NCI-H82 treated with DMSO at 0.1 percent for 48 hours (cell line): Measurements from ENCODE around the gene ATCAY.

Experiments
- DNase-seq: peaks from one replicate; lab custom pipeline; 2025; ENCODE audit not compliant: unreplicated experiment; lab: John Stamatoyannopoulos, UW

ATCAY gene, protein sequence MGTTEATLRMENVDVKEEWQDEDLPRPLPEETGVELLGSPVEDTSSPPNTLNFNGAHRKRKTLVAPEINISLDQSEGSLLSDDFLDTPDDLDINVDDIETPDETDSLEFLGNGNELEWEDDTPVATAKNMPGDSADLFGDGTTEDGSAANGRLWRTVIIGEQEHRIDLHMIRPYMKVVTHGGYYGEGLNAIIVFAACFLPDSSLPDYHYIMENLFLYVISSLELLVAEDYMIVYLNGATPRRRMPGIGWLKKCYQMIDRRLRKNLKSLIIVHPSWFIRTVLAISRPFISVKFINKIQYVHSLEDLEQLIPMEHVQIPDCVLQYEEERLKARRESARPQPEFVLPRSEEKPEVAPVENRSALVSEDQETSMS

DNA sequence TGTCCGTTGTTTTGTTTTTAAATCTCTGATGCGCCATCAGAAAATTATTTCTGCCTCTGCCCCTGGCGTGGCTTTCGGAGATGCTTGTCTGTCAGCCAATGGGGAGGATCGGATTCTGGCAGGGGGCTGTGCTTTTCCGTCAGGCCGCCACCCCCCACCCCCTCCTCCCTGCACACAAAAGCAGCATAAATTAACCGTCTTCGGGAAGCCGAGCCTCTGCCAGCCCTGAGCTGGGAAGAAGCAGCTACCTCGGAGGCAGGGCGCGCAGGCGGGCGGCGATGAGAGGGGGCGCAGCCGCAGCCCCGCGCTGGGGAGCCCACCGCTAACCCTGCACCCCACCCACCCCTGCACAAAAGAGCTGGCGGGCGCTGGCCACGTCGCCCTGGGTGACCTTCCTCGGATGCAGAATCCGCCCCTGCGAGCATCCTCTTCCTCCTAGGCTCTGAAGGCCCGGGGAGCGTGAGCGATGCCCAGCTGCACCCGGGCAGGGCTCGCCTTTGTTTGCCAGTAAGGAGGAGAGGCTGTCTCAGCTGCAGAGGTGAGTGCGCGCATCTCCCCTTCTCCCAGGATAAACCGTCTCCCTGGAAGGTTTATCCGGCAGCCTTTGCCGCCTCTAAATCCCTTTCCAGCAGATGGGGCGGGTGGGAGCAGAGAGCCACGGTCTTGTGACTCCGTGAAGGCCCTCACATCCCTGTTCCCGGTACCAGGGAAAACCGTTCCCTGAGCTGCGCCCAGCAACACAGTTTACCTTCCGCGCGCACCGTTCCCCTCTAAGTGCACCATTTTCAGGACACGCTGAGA lies at the start of gene ATCAY:
Gene ATCAY (plus strand): TSS at position 215 of the 801 bp plus-strand sequence. CDS start 5,083 bp downstream, outside the sequence.
- DNase-seq, result peak; percentile 58

DNA sequence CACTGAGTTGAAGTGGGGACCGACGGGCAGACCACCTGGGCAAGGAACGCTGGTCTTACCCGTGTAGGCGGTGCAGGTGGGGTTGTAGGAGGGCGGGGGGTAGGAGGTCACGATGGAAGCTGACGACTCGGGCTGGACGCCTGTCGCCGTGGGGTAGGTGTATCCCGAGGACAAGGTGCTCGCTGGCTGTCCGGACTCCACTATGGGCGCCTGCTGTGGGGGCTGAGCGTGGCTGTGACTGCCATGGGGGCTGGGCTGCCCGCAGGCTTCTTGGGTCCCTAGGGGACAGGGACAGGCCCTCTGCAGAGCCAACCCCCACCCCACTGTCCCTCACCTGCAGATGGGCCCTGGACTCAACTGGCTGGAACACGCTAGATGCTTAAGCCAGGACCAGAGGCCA lies 48.9 kb upstream of the ATCAY start:
- no peak for DNase-seq

DNA sequence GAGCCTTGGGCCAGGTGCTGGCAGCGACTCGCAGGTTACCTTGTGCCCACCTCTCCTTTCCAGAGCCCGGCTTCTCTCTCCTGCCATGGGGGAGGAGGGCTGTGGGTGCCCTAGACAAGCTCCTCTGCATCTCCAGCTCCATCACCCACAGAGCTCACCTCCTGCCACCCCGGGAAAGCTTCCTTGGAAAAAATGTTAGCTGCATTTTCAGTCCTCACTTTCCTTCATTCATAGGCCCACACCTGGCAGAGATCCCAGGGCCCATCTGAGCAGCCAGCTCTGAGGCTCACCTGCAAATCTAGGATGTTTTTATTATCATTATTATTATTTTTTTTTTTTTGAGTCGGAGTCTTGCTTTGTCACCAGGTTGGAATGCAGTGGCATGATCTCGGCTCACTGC lies 48.5 kb upstream of the ATCAY start:
- no peak for DNase-seq

DNA sequence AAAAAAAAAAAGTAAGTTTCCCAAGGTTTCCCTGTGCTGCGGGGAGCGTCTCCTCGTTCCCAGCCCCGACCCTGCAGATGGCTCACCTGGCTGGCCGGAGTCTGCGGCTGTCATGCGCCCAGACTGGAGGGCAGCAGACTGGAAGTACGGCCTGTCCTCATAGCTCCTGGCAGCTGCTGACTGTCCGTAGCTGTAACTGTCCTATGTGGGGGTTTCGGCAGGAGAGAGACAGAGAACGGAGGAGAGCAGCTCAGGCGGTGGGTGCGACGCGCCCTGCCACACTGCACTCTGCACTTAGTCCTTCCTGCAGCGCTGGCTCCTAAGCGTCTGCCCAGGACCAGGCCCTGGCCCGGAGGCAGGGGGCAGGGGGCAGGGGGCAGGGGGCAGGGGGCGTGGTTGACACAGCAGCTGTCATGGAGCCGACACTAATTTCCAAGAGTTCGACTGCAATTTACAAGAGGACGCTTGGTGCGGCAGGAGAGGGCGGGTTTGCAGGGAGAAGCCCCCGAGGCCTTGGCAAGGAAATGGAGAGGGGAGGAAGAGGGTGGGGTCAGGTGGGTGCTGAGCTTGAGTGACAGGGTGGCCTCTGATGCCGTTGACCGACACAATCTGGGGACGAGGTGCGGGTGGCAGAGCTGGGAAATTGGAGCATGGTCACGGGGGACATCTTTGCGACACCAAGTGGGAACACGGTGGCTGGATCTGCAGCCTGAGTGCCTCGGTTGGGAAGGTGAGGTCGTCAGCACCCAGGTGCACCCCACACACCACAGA lies 46.7 kb upstream of the ATCAY start:
- DNase-seq, result no peak

DNA sequence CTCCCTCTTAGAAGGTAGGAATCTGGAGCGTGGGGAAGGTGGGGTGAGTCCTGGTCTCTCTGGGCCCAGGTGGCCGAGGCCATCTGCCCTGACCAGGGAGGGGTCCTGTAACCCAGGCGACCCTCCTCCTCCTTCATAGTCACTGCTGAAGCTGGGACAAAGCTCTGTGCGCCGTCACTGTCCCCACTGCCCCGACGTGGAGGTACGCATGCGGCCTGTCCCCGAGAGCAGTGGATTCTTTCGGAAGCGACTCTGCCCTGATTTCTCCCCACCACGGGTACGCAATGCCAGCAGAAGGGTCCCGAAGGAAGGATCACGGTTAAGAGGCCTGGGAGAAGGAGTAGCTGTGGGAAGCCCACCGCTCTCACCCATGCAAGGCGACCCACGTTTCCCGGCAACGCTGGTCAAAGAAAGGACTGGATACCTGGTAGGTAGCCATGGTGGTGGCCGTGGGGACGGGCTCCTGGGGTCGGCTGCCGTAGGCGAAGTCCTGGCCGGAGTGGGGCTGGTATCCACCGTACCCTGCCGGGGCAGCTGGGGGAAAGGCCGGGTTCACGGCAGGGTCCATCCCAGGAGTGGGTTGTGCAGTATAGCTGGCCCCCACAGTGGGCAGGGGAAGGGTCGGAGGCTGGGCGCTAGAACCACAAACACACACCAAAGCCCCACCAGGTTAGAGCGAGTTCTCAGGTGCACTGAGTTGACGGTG lies 46.0 kb upstream of the ATCAY start:
- DNase-seq, result no peak

DNA sequence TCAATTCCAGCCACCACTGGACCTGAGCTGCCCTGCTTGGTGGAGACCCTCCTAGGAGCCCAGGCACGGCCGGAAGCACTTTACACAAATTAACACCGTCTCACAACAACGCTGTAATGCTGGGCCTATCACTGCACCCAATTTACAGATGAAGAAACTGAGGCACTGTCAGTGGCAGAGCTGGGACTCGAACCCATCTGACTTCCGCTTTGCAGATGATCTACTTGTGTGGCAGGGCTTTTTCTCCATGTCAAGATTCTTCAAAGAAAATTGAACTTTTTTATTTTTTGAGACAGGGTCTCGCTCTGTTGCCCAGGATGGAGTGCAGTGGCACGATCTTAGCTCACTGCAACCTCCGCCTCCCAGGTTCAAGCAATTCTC lies 45.4 kb upstream of the ATCAY start:
- DNase-seq, result no peak

DNA sequence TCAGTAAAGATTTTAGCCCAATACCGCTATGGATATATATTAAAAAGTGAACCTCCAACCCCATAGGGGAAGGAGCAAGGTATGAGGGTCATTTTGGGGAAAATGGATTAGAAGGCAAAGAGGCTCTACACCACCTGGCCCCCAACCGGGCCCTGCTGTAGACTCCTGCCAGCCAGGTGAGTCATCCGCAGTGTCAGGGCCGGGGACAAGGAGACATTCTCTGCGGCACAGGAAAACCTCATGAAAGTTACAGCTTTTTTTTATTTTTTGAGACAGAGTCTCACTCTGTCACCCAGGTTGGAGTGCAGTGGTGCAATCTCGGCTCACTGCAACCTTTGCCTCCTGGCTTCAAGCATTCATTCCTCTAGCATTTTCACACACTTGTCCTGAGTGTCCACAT lies 43.6 kb upstream of the ATCAY start:
- DNase-seq, result no peak

DNA sequence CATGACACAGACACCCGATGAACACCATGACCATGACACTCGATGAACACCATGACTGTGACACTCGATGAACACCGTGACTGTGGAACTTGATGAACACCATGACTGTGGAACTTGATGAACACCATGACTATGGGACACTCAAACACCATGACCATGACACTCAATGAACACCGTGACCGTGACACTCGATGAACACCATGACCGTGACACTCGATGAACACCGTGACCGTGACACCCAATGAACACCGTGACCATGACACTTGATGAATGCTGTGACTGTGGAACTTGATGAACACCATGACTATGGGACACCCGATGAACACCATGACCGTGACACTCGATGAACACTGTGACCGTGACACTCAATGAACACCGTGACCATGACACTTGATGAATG lies 43.2 kb upstream of the ATCAY start:
- no peak for DNase-seq

DNA sequence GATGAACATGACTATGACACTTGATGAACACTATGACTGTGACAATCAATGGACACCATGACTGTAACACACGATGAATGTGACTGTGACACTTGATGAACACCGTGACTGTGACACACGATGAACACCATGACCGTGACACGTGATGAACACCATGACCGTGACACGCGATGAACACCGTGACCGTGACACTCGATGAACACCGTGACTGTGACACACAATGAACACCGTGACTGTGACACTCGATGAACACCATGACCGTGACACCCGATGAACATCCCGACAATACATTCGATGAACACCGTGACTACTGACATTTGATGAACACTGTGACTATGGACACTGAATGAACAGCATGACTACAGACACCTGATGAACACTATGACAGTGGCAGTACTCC lies 42.6 kb upstream of the ATCAY start:
- no peak for DNase-seq

DNA sequence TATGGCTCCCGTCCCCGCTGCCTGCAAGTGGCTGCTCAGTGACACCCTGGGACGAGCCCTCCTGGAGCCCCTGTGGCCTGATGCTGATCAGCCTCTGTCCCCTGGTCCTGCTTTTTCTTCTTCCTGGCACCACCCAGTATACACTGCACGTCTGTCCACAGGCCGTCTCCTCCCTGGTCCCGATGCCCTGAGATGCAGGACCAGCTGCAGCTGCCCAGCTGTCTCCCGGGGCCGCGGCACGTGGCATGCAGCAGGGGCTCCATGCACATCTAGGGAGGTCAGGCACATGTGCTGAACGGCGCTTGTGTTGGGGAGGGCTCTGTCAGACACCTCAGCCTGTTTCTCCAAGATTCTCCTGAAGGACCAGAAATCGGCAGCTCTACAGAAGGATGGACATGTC lies 41.8 kb upstream of the ATCAY start:
- no peak for DNase-seq

DNA sequence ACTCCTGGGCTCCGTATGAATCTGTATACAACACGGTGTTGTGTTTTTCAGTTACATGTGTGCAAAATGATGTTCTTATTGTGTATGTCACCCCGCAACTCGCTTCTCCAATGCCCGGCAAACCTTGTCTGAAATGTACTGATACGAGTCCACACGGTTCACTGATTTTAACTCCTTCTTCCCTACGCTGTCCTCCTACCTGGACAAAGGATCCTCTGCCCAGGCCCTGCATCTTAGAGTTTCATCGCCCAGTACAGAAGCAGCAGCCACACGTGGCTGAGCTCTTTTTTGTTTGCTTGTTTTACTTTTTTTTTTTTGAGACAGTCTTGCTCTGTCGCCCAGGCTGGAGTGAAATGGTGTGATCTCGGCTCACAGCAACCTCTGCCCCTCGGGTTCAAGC lies 40.5 kb upstream of the ATCAY start:
- no peak for DNase-seq

DNA sequence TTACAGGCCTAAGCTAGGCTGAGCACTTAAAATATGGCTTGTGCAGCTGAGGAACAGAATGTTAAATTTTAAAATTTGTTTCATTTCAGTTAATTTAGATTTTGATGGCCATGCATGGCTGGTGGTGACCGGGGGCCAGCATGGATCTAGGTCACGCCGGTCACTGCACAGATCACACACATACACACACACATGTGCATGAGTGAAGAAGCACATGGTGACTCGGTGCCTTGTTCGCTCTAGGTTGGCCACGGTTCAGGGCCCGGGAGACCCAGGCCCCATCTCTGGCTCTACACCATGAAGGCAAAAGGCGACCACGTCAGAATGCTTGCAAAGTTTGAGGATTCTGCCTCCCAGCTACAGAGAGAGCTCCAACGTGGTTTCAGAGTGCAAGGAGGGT lies 39.7 kb upstream of the ATCAY start:
- DNase-seq, result no peak

DNA sequence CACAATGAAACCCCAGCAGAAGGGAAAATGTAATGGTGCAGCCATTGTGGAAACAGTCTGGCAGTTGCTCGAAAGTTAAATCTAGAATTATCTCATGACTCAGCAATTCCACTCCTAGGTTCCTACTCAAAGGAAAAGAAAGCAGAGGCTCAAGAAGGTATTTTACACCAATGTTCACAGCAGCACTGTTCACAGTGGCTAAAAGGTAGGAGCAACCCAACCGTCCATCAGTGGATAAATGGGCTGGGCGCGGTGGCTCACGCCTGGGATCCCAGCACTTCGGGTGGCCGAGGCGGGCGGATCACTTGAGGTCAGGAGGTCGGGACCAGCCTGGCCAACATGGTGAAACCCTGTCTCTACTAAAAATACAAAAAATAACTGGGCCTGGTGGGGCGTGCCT lies 37.5 kb upstream of the ATCAY start:
- no peak for DNase-seq

DNA sequence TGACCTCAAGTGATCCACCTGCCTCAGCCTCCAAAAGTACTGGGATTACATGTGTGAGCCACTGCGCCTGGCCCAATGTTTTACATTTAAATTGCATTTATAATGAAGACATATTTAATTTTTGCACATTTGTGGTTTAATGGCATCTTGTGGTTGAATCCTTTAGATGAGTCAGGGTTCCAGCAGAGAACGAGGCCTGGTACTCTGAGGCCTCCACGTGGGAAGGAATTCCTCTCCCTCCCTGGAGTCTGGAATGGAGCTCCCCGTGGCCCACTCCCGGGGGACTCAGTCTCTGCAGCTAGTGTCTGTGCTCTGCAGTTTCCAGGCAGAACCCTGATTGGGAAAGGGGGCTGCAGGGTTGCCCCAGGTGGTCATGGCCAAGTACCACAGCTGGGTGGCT lies 35.9 kb upstream of the ATCAY start:
- no peak for DNase-seq

DNA sequence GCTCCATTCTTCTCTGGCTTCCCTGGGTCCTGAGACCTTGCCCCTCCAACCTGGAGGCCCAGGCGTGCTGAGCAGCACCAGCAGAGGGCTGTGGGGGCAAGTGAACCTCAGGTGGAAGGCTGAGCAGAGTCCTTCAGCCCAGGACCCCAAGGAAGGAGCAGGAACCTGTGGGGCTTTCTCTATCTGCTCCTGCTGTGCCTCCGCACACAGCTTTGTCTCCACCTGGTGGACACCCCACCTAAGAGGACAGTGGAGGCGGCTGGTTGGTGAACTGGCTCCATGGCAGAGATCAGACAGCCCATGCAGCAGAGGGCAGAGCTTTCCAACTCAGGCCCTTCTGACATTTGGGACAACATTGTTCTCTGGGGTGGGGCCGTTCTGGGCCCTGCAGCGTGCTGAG lies 31.4 kb upstream of the ATCAY start:
- DNase-seq, result peak; percentile 4

DNA sequence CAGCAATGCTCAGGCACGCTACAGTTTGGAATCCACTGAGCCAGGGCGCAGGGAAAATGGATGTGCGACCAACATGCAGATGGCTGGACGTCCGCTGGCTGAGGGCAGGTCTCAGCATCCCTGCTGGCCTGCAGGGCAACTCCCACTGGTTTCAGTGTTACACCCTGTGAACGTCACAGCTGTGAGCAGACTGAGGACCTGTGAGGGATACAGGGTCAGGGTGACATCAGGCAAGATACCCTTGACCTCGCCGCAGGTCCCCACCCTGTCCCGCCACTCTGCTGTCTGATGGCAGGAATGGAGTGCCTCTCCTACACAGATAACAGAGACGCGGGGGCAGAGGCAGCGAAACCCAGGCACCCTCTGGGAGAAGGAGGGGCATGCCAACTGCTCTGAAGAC lies 30.7 kb upstream of the ATCAY start:
- no peak for DNase-seq

DNA sequence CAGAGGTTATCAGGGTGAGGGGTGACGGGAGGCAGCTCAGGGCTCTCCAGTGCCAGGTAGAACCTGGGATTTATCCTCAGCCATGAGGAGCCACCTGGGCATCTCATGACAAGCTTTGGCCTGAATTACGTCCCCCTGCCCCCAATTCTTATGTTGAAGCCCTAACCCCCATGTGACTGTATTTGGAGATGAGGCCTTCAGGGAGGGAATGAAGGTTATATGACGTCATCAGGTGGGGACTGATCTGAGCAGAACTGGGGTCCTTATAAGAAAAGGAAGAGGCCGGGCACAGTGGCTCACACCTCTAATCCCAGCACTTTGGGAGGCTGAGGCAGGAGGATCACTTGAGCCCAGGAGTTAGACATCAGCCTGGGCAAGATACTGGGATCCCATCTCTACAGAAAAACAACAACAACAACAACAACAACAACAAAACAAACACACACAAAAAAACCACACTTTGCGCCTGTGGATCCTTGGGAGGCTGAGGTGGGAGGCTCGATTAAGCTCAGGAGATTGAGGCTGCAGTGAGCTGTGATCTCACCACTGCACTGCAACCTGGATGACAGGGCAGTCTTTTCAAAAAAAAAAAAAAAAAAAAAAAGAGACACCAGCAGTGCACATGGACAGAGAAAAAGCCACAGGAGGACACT lies 30.0 kb upstream of the ATCAY start:
- no peak for DNase-seq

DNA sequence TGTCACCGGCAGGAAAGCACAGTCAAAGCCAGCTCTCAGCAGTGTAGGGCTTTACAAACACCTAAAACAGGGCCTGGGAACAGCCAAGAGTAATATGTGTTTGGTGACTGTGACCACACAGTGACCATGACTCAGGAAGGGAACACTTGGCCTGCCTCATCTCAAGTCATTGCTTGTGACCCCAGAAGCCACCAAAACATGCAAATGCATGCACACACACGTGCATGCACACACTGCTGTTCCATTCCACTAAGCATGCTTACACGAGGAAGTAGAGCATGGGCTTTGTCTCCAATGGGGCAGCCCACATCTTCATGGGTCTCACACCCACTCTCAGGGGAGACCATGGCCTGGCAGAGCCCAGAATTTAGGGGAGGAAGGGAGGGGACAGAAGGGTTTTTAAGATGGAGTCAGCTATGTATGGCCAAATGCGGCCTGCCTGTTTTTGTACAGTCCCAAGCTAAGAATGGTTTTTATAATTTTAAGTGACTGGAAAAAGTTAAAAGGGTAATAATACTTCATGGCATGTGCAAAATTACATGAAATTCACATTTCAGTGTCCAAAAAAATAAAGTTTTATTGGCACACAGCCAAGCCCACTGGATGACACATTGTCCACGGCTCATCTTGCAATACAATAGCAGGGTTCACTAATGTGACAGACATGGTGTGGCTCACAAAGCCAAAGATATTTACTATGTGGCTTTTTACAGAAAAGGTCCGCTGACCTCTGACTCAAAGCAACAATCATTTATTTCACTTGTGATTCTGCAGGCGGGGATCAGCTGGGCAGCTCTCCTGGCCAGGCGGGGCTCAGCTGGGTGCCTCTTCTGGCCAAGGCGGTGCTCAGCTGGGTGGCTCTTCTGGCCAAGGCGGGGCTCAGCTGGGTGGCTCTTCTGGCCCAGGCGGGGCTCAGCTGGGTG lies 29.0 kb upstream of the ATCAY start:
- DNase-seq, result no peak

DNA sequence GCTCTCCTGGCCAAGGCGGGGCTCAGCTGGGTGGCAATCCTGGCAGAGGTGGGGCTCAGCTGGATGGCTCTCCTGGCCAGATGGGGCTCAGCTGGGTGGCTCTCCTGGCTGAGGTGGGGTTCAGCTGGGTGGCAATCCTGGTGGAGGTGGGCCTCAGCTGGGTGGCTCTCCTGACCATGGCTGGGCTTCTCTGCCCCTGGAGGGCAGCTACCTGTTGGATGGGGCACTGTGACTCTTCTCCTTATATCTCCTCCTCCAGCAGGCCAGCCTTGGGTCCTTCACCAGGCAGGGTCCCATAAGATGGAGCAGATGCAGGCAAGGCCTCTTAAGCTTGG lies 28.3 kb upstream of the ATCAY start:
- no peak for DNase-seq
